Ramos (cell line): ENCODE results near the gene SIAH2.

ENCODE experiments used
- in situ Hi-C: fragments of 300-500 bp; cut with MboI; formaldehyde crosslinking; loops from one replicate; pipeline ENCODE4 v1.14.3; 2022; ENCODE audit warnings: low sequenced_read_pairs; ENCODE audit not compliant: unreplicated experiment

Gene SIAH2

DNA sequence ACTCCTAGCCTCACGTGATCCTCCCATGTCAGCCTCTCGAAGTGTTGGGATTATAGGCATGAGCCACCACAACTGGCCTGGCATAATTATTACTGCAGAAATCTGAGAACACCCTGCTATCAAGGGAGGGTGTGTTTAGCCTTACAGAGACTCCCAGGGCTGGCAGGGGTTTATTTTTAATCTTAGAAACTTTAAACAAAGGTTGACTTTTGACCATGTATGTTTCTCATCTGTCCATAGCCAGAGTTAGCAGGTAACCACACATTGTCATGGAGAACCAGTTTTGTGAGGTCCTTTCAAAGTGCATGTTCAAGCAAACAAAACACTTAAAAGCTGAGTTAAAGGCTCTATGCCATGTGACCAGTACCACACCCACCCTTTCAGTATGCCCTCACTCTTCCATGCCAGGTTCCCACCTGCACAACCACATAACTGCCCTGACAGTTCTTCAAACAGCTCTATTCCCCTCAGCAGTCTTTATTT lies 11.1 kb downstream of the SIAH2 start:
- in situ Hi-C loops, result no loop called here

- in situ Hi-C loops, result no loop called here
These were observed 13.7 kb downstream of the SIAH2 start for GRCh38 chr3:150749255-150749654.

DNA sequence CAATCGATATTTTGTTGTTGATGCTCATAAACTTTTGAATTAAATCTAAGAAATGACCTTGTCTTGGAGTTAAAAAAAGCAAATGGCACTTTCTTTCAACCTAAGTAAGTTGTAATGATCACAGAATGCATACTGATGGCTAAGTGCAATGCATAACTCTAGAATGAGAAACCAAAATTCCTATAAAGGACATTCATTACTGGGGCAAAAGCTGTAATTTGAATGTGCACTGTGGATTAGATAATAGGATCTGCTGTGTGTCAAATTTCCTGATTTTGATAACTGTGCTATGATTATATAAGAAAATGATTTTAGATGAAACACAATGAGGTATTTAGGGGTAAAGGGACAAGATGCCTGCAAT lies 14.3 kb downstream of the SIAH2 start:
- in situ Hi-C loops, result no loop called here

DNA sequence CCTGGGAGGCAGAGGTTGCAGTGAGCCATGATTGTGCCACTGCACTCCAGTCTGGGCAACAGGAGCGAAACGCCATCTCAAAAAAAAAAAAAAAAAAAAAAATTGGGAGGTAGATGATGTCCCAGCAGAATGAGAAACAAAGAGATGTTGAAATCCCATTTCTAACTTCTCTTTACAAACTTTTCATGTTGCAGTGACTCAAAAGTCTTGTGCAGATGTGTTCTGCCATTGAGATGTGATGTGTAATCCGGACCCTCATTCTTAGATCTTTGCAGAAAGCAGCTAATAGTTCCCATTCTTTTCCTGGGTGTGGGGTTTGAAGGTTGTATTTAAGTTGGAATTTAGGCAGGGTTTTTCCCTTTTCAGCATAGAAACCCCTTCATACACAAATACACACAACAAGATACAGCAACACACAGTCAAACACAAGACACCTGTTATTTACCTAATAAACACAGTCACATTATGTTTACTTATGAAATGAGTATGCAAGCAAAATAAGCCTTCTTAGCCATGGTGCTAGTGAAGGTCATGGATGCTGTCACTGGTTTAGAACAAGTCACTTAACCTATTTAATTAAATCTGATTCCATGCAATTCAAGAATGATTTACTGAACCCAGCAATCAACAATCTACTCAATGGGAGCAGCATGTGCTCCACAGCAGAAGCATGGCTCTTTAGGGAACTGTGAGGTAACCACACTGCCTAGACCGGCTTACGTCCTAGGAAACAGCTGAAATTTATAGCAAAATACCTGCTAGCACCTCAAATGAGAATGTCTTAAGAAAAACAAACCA lies 14.9 kb downstream of the SIAH2 start:
- in situ Hi-C loops, result no loop called here

- in situ Hi-C loops, result no loop called here
These were observed 16.0 kb downstream of the SIAH2 start for GRCh38 chr3:150746791-150747590.

GRCh38 chr3:150745832-150746231 lies 17.1 kb downstream of the SIAH2 start:
- in situ Hi-C loops, result no loop called here

DNA sequence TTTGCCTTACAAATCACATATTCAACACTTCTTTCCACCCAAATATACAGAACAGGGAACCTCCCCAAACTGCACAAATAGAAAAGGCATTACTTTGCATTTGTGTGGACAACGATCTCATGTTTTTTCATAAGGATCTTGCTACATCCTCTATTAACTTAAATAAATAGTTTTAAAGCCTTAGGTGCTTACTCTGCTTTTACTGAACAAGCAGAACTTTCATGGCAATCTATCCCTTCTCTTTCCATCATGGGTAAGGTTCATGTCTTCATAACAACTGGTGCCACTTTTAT lies 18.1 kb downstream of the SIAH2 start:
- in situ Hi-C loops, result no loop called here

- in situ Hi-C loops, result no loop called here
These were observed 18.7 kb downstream of the SIAH2 start for GRCh38 chr3:150744041-150744918.

DNA sequence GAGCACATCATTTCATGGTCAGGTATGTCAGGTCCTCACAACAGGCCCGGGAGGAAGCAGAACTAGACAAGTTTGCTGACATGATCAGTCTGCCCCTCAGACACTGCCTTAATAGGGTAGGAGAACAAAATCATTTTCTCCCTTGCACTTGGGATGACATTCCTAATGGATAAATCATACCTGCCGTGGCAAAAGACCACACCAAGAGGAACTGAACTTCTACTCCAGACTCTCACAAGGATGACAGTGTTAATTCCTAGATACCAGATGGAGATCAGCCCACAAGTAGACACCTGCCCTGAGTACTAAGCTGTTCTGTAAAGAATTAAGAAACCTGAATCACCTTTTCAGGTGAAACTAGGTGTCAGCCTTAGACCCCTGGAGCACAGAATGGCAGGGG lies 19.5 kb downstream of the SIAH2 start:
- in situ Hi-C loops, result no loop called here

DNA sequence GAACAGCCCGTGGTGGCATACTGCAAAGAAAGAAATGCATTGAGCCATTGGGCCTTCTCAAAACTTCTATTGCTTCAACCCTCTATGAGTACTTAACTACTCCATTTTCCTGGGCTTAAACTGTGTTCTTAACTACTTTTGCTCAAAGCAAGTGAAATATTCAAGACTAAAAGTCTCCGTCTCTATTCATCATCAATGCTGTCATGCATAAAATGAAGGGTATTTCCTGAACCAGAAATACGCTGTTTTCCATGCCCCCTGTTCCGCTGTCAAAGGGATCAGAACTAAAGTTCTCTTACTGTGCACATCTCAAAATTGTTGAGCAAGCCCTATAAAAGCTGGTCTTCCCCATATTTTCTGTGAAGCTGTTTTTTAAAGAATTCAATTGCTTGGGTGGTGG lies 20.3 kb downstream of the SIAH2 start:
- in situ Hi-C loops, result no loop called here

GRCh38 chr3:150742141-150742523 lies 20.8 kb downstream of the SIAH2 start:
- in situ Hi-C loops, result no loop called here

GRCh38 chr3:150741497-150742140 lies 21.4 kb downstream of the SIAH2 start:
- in situ Hi-C loops, result no loop called here

DNA sequence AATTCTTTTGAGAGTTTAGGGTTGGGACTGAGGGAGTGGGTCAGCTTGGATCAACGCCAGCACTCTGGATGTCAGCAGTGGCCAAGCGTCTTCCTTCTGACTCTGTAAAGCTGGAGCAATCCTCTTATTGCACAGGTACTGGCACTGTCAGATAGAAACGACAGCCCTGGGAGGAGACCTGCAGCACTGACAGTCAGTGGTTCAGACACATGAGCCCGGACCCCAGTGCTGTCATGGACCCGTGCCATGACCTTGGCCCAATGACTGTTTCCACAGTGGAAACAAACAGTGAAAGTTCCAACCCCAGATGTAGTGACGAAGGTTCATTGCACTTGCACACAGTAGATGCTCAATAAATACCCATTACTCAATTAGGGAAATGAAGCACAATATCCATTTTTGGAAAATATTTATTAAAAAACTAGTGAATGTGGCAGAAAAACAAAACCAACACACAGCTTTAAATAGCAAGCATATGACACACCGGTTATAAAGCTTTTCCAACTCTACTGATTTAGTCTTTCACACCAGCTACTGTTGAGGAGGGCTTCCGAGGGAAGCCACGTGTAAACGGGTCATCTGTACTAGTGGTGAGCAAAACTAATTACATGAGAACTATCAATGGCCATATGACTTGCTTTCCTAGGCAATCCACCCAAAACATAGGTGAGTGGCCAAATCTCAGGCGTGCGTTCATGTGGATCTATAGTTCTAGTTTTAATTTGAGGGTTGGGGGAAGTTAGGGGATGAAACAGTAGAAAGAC lies 22.1 kb downstream of the SIAH2 start:
- in situ Hi-C loops, result no loop called here

DNA sequence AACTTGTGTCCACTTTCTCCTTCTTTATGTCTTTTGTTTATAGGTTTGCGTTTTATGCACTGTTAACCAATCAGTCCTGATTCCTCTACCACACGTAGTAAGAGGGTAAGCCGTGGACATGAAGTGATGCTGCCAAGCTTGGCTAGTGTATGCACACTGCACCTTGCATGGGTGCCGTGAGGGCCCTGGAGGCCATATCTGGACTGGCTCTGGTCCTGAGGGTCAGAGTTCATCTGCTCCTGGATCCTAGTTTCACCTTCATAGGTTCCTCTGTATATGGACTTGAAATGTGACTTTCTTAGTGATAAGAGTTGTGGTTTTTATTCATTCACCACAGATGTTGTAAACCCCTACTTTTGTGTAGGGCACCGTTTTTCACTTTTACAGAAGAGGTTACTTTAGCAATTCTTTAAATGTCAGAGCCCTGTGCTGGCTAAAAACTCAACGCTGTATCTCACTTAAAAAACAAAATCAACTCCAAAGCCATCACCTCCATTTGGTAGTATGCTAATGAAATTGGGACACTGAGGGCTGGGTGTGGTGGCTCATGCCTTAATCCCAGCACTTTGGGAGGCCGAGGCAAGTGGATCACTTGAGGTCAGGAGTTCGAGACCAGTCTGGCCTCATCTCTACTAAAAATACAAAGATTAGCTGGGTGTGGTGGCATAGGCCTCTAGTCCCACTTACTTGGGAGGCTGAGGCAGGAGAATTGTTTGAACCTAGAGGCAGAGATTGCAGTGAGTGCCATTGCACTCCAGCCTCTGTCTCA lies 22.9 kb downstream of the SIAH2 start:
- in situ Hi-C loops, result no loop called here

GRCh38 chr3:150739200-150739863 lies 23.6 kb downstream of the SIAH2 start:
- in situ Hi-C loops, result no loop called here

GRCh38 chr3:150738688-150739087 lies 24.3 kb downstream of the SIAH2 start:
- in situ Hi-C loops, result no loop called here

GRCh38 chr3:150737874-150738679 lies 24.9 kb downstream of the SIAH2 start:
- in situ Hi-C loops, result no loop called here
